HepG2 (cell line): Measurements from ENCODE around the gene KIF1B. TPM values are rescaled to one million over a fixed set of nuclear protein-coding genes. Genes with fewer than 3 reads are reported as not detected.

Experiments
- ATAC-seq: fragments of 200-7000 bp; cut with Tn5 transposase; 3 replicates; pipeline ENCODE4 v1.9.1; 2020; ENCODE audit warnings: mild to moderate bottlenecking, moderate library complexity
- BruUV-seq: library from RNA; stranded (reverse); fragments of 400-500 nt; replicated peaks from 2 replicates; lab custom pipeline; 2021; lab: Mats Ljungman, UMichigan
- CTCF ChIA-PET: fragments of 300-600 bp; formaldehyde crosslinking; extraction: SDS; loops from one replicate; lab custom pipeline; 2021; ENCODE audit warnings: low total read pairs, inconsistent platforms, low intra/inter-chr PET ratio; lab: Yijun Ruan, JAX
- POLR2A ChIA-PET: fragments of 350-600 bp; sonication (Branson Sonifier 250); formaldehyde crosslinking; loops from one replicate; lab custom pipeline; 2020; ENCODE audit warnings: antibody characterized with exemption, inconsistent platforms; lab: Yijun Ruan, JAX
- DNase-seq: peaks from one replicate; pipeline ENCODE4 v3.0.0-alpha.2; 2015; ENCODE audit warnings: low spot score
- FAIRE-seq: peaks from 3 replicates; lab custom pipeline; 2011; peaks lifted over from hg19 to GRCh38; lab: Jason Lieb, UNC
- H2AFZ ChIP-seq: one replicate; pipeline ENCODE4 v1.6.1; 2011; ENCODE audit warnings: low read length, inconsistent platforms
- H3K27ac ChIP-seq: fragments of 300-600 bp; 3 replicates; pipeline ENCODE4 v1.8.0; 2011; ENCODE audit warnings: mixed run types, mild to moderate bottlenecking, mixed read lengths, low read length, inconsistent platforms; ENCODE audit not compliant: insufficient read depth; ENCODE audit errors: extremely low read length
- H3K27me3 ChIP-seq, 2 experiments: fragments of 200-600 bp in 1 of 2; 2 replicates in 1 of 2; 3 replicates in 1 of 2; pipeline versions ENCODE4 v1.6.0 to v1.8.0; 2011; ENCODE audit warnings: low read length in 2 of 2, mild to moderate bottlenecking in 2 of 2, moderate library complexity in 2 of 2, inconsistent platforms in 1 of 2; ENCODE audit not compliant: insufficient read depth in 2 of 2, control insufficient read depth in 1 of 2
- H3K36me3 ChIP-seq, 2 experiments: fragments of 200-600 bp in 1 of 2; replicated peaks in 1 of 2; 2 replicates in 1 of 2; 3 replicates in 1 of 2; pipeline versions ENCODE4 v1.5.1 to v1.8.0; 2011; ENCODE audit warnings: low read length in 2 of 2, inconsistent platforms in 1 of 2; ENCODE audit not compliant: insufficient read depth in 2 of 2, control insufficient read depth in 1 of 2
- H3K4me1 ChIP-seq: 2 replicates; pipeline ENCODE4 v1.5.1; 2012; ENCODE audit warnings: low read length, inconsistent platforms; ENCODE audit not compliant: insufficient read depth
- H3K4me2 ChIP-seq: 2 replicates; pipeline ENCODE4 v1.6.0; 2011; ENCODE audit warnings: low read depth, low read length, inconsistent platforms
- H3K4me3 ChIP-seq, 3 experiments: fragments of 200-600 bp in 1 of 3; sonication (generic), shearing (Covaris generic) in 1 of 3; replicated peaks in 1 of 3; 2 replicates each; pipeline ENCODE4 v1.5.1; 2011 to 2016; ENCODE audit warnings: low read length in 3 of 3, inconsistent platforms in 2 of 3, low read depth in 2 of 3, mild to moderate bottlenecking in 2 of 3, control low read depth in 1 of 3, mixed read lengths in 1 of 3; ENCODE audit not compliant: insufficient read depth in 1 of 3
- H3K79me2 ChIP-seq: one replicate; pipeline ENCODE4 v1.6.1; 2011; ENCODE audit warnings: low read length, inconsistent platforms; ENCODE audit not compliant: insufficient read depth
- H3K9ac ChIP-seq: 2 replicates; pipeline ENCODE4 v1.6.0; 2011; ENCODE audit warnings: mild to moderate bottlenecking, low read depth, low read length, inconsistent platforms; ENCODE audit not compliant: insufficient read depth
- H3K9me3 ChIP-seq: 2 replicates; pipeline ENCODE4 v1.5.1; 2012; ENCODE audit warnings: mild to moderate bottlenecking, low read length
- H4K20me1 ChIP-seq: 2 replicates; pipeline ENCODE4 v1.6.0; 2011; ENCODE audit warnings: inconsistent platforms, mild to moderate bottlenecking, low read length, moderate library complexity; ENCODE audit not compliant: insufficient read depth
- ATF1 ChIP-seq: IDR thresholded peaks from 2 replicates; pipeline ENCODE4 v1.6.1; 2016; ENCODE audit warnings: mild to moderate bottlenecking, control low read depth
- MED8 ChIP-seq: sonication (generic); formaldehyde crosslinking; IDR thresholded peaks from 2 replicates; pipeline ENCODE4 v1.8.1; 2023; ENCODE audit warnings: mild to moderate bottlenecking, missing genetic modification reagents; ENCODE audit not compliant: insufficient replicate concordance
- ZSCAN5A ChIP-seq: sonication (generic); formaldehyde crosslinking; IDR thresholded peaks from 2 replicates; pipeline ENCODE4 v1.8.0; 2022; ENCODE audit warnings: mild to moderate bottlenecking, missing genetic modification reagents, borderline replicate concordance
- WGBS: methylation state at CpG from one replicate; pipeline ENCODE4 v1.1.6; 2017; ENCODE audit warnings: low lambda C conversion rate; 5-methylcytosine and 5-hydroxymethylcytosine counted together
- in situ Hi-C: cut with HindIII; loops from 2 replicates; pipeline ENCODE4 v1.10.0; 2017; ENCODE audit warnings: low pct_unique_long_range_greater_than_20kb; ENCODE audit not compliant: extremely low pct_ligation_motif_present
- intact Hi-C: fragments of 100-400 bp; cut with micrococcal nuclease; formaldehyde crosslinking; loops from one replicate; pipeline ENCODE4 v1.10.0; 2022; ENCODE audit not compliant: unreplicated experiment
- polyA plus RNA-seq, 8 experiments: library from polyadenylated mRNA; depleted of rRNA in 3 of 8; stranded (reverse) in 7 of 8; unstranded in 1 of 8; fragments of >200 nt; fragmentation: Illumina TruSeq in 4 of 8; extraction: Trizol in 4 of 8; gene quantifications; 2 replicates each; pipeline versions ENCODE4 v1.2.1 to v1.2.3, GENCODE V29; 2011 to 2016; ENCODE audit warnings: low read depth in 4 of 8, missing spikeins in 1 of 8, mixed read lengths in 1 of 8; ENCODE audit not compliant: insufficient read depth in 1 of 8
- total RNA-seq, 5 experiments: library from RNA; depleted of rRNA; stranded (reverse); fragments of >200 nt; fragmentation: Illumina TruSeq; extraction: Trizol; gene quantifications; 2 replicates each; pipeline ENCODE4 v1.2.3, GENCODE V29; 2016; ENCODE audit warnings: low read depth in 1 of 5

The KIF1B gene
- total and polyA plus RNA-seq, 2 of the 13 experiments (the other 11 are each of a cell fraction or from before 2014, with no cell fraction given) = 26.7 to 32.5 TPM

DNA sequence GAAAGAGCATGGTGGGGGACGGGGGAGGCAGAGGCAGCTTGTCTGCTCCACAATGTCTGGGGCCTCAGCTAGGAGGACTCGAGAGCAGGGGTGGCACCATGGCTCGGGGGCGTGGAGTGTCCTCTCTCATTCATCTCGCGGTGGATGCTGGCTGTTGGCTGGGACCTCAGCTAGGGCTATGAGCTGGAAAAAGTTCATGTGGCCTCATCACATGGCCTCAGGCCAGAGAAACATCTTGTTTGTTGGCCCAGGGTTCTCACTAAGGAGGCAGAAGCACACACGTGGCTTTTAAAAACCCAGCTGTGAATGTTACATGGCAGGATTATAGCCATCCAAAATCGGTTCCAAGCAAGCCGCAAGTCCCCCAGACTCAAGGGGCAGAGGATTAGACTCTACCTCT, 213.7 kb downstream of the KIF1B start (continued):
- no peak for TF ChIP-seq MED8 (CRISPR knock-in tag)

- in situ Hi-C loops (loop anchor here (5.0 kb wide), 1 partner anchor 47 kb away; no protein-coding TSS in a partner anchor), intact Hi-C loops (no loop called here)
- BruUV-seq = no TSS peak
- Histone ChIP-seq H3K36me3 (peaks cover 4 to 10% of the 10 kb centered on the region in 2 experiments; a peak in 4 of 5 replicates), H3K4me3 (no peak overlapping the region), H3K9ac (no peak overlapping the region), H3K4me2 (no peak overlapping the region), H2AFZ (no peak overlapping the region), H3K27me3 (no peaks in the 10 kb centered on the region), H3K4me1 (peaks cover 19% of the 10 kb centered on the region), H3K9me3 (no peaks in the 10 kb centered on the region), H3K27ac (no peak overlapping the region), H4K20me1 (no peaks in the 10 kb centered on the region), H3K79me2 (no peaks in the 10 kb centered on the region)
- no peak for TF ChIP-seq ZSCAN5A (CRISPR knock-in tag)
- TF ChIP-seq ATF1 = no peak
- POLR2A ChIA-PET = no interaction called here
- FAIRE-seq (no peak), DNase-seq (no peak), ATAC-seq (no peak)
- CTCF ChIA-PET = no interaction called here
- WGBS = 91% methylated on average over 8 of the region's 8 CpGs
Measured at GRCh38 chr1:10424651-10425050, 214.3 kb downstream of the KIF1B start.
